GM19023 (cell line): ENCODE measurements around the gene MSI2.

ENCODE experiments used
- ATAC-seq: cut with Tn5 transposase; IDR thresholded peaks from one replicate; pipeline ENCODE4 v1.9.1; 2021; ENCODE audit warnings: mild to moderate bottlenecking, moderate library complexity; ENCODE audit not compliant: unreplicated experiment

The MSI2 gene

DNA sequence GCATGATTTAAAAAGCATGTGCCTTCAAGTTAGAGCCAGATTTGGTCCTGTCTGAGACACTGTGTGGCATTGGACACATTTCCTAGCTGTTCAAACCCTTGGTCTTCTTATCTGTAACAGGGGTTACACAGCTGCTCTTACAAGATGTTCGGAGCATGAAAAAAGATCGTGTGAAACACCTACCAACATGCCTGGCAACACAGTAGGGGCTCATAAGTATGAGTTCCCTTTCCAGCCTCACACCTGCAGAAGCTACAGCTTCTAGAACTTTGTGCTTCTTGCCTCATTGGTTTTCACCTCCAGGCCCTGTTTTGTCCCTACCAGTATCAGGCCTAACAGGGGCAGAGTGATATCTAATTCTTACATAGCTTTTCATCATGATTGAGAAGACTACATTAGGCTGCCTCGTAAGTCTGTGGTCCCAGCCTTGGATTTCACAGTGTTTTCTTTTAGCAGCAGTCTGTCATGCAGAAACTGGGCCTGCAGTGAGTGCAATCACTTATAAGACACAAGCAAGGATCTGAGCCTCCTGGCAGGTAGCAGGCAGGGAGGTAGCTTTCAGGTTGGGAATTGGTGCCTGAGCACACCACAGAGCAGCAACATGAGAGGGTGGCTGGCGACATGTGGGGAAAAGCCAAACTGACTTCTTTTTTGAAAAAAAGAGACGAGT, 410.0 kb downstream of the MSI2 start:
- ATAC-seq, result no peak

DNA sequence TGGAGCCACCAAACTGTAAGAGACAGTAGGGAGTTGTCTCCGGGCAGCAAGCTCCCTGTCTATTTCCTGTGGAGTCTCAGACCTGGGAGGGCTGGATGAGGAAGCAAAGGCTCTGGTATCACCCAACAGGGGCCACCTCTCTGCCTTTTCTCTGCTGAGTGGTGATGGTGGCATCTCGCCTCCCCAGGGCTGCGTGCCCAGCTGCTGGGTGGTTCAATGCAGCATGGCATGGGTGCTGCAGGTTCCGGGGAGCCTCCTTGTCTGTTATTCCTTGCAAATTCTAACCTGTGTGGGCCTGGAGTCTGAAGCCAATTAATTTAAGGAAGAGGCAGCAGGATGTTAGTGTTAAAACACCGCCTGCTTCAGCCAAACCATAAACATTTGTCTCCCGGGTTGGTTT, 410.6 kb downstream of the MSI2 start:
- no peak for ATAC-seq

DNA sequence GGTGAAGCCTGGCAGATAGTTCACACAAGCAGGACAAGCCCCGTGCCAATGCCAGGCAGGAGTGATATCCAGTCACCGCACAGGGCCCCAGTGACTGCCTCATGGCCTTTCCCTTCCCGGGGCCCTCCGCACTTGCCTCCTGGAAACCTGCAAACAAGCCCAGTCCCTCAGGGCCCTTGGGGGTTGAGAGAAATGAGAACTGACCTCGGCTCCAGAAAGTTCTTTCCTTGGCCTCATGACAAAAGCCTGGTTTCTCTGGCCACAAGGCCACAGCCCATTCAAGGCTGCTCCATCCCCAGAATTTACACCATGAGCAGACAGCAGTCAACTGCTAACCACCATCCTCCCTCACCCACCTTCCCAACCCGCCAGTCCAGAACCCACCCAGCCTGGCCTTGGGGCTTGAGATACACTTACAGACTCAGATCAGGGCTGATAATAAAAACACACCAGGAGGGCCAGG, 411.2 kb downstream of the MSI2 start:
- no peak for ATAC-seq

DNA sequence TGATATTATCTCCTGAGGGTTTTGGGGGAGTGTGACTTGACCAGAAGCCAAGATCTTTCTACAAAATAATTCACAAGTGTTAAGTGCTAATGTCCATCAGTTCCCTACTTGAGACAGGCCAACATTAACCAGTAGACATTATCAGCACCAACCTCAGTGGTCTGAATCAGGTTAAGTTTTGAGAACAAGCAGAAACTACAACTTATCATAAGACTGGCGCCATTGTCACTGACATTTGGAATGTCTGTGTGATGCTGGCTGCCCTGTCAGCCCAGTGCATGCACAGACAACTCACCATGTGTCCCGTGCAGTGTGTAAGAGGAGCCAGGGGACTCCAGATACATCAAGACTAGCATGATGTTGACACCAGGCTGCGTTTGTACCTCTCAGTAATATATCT, 412.0 kb downstream of the MSI2 start:
- no peak for ATAC-seq

DNA sequence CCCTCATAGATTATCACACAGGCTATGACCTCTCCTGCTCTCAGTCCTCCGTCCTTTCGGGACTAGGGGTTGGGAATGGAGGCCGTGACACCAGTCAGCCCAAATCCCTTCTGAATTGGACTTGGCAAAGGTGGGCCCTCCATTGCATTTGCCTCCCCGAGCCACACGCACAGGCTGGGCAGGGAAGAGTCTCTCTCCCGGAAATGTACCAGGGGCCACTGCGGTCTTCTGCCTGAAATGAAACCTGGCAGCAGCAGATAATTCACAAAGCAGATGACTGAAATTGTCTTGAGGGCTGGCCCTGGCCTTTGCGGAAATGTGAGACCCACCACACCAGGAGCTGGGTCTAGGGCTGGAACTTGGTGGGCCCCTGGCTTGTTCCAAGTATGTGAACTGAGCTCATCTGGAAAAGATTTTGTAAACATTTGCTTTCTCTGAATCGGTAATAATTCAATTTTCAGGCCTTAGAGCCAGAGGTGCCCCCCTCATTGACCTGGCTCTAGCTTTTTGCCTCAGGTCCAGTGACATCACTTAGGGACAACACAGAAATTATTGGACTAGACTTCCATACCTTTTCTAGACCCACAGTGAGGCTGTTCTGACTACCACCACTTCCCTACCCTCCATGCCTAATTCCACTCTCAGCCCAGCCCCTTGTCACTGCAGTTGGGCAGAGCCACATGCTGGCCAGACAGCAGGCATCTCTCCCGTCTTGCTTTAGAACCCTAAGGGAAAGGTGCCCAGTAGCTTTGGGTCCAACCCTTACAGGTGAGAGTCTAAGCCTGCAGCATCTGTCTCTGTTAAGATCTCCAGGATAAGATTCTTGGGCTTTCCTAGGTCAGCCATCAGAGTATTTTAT, 413.6 kb downstream of the MSI2 start:
- ATAC-seq, result no peak

DNA sequence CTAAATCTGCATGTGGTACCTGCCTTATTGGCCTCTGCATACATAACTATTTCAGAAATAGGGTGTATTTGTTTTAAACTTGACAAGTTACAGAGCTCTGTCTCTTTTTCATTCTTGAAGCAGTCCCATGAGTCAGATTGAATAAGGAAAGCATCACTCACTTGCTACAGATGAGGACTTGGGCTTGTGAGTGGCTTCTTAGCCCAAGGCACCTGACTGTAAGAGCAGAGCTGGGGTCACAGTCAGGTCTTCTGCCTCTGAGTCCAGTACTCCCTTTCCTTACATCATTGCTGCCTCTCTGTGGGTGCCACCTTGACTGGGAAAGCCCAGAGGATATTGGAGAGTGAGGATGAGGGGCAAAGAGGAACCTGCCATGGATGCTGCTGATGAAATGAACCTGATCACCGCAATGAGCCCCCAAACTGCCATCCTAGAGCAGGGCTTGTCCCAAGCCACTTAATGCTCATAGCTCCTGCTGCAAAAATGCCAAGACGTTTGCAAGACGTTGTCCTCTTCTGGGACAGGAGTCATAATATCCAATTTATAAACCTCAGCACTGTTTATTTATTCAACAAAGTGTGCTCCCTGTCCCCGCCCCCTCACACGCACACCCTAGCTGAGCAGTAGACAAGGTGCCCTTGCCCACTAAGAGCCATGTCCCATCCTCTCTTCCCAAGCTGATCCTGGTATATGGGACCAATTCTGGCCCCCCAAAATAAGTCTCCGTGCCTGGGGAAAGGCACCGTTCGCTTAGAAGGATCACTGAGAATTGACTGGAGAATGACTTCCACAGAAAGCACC, 414.6 kb downstream of the MSI2 start:
- no peak for ATAC-seq

DNA sequence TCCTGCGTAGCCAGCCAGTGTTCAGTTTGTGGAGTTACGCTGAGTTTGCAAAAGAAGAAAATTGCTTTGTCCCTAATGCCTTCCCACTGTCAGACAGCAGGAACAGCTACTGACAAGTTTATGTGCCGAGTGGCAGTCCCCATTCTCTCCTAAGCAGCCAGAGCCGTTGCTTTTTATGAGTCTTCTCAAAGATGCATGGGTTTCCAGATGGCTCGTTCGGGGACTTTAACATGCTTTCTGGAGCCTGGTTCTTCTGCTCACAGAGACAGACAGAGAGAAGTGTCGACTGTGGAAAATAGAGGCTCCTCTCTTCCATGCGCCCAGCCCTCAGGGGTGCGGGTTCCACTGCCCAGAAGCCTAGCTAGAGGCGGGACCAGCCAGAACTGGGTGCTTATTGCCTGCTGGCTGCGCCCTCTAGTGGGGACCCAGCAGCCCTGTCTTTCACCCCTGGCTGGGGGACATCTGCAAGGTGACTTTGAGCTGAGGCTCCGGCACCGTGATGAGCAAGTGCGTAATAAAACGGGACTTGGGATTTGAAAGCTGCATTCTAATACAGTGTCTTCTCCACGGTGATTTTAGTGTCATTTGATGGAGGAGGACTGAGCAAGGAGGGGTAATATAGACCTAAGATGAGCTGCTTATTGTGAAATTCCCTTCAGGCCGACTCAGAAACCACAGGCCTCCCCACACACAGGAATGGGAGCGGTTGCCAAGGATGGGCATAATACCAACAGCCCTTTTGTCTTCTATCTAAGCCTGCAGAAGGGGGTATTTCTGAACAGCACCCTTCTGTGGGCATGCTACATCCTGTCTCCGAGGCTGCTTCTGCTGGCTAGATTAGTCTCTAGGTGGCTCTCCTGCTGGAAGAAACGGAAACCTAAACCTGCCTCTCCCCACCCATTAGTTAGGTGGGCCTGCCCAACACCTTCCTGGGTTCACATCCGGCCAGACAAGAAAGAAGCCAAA, 415.6 kb downstream of the MSI2 start:
- ATAC-seq, result peak; percentile 67

DNA sequence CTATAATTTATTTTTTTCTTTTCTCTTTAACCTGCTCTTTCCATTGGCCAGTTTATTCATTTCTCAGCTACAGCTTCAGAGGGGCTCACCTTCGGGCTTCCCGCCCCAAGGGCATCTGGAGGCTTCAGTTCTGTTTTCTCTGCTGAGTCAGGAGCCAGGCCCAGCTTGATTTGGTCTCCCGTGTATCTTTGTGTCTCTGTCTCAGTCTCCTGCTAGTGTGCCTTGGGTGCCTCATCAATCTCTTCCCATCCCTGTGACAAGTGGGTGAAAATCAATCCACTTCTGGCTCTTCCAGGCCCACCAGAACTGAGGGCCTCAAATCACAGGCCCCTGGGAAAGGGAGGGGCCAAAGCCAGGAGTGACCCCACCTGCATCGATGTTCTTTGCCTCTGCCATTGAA, 416.6 kb downstream of the MSI2 start:
- no peak for ATAC-seq

DNA sequence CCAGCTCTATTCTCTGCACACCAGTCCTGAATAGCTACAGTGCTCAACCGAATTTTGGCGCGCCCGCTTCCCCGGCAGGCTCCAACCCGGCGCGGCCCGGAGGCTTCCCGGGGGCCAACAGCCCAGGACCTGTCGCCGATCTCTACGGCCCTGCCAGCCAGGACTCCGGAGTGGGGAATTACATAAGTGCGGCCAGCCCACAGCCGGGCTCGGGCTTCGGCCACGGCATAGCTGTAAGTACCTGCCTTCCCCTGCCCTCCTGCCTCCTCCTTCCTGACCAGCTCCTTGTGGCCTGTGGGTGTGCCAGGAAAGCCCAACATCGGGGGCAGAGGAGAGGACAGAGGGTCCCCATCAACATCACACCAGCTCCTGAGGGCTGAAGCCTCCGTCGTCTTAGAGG, 418.6 kb downstream of the MSI2 start:
- ATAC-seq, result no peak

DNA sequence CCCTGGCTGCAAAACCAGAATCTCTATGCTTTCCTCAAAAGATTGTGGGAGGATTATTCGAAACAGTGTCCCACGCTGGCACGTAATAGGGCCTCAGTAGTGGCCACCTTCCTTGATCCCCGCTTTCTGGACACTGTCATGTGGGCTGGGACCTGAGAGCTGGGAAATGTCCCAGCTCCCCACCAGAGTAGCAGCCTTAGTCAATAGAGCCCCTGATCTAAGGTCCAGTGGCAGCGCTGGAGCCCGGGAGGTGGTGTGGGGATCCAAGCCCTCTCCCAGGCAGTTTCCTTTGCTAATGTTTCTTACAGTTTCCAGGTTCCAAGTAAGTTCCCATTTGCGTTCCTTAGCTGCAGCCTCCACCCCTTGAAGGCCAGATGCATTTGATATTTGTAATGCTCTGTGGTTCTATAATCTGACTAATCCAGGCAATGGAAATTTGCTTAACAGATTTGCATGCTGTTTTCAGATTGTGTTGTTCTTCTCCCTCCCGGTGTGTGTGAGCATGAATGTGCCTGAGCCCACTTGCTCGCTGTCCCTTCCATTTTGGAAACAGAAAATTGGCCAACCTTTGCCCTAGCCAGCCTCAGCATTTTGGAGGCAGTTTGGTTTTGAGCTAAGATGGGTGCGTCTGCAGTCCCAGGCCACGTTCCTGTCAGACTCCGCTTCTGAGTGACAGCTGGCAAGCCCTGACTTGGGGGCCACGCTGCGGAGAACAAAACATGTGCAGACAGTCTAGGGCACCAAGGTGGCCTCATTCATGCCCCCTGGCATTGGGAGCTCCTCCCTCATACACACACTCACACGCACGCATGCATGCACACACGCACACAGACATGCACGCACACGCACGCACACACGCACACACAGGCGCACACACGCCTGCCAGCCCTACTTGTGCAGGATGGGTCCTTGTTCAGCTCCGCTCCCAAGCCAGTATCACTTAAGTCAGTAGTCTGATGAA, 419.4 kb downstream of the MSI2 start:
- ATAC-seq, result no peak

DNA sequence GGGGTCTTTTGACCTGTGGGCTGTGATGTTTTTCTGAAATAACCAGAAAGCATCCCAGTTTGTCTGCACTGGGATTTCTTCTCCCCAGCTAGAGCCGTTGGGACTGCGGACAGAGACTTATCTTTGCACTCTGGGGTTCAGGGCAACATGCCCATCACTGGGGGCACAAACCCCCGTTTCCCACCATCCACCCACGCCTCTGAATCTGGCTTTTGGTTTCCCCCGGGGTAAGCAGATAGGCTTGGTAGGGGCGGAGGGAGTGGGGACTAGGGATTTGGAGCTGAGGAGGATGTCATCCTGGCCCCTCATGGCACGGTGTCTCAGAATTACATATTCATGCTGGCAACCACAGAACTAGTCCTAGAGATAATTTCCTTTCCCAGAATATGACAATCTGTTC, 420.2 kb downstream of the MSI2 start:
- no peak for ATAC-seq

DNA sequence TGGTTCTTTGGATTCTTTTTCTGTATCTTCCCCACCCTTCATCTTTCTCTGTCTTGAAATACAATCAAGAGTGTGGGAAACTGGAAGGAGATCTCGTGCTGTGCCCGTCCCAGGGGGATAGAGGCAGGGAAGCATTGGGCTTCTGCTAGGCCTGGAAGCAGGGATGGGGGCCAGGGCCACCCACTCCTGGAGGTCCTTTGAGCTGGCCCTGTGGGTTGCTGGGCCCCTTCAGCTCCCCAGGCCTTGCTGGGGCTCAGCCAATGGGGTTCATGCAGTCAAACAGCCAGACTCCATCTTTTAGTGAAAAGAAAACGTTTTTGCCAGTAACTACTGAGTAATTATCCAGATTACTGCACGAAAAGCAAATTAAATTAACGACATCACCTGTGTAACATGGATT, 421.0 kb downstream of the MSI2 start:
- ATAC-seq, result no peak

DNA sequence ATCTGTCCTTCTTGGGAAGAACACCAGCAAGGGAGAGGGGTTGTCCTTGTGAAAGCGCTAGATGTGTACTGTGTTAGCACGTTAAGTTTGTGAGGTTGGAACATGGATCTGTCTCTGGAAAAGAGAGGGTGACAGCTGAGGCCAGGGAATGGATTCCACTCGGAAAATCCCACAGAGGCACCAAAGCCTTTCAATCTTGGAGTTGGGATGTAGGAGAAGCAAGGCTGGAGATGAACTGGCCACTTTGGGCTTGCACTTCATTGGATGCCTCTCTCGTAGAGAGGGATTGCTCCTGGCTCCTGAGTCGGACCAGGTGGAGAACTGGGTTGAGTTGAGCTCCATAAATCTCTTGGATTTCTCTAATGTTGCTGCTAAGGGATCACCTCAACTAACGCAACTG, 421.5 kb downstream of the MSI2 start:
- no peak for ATAC-seq

DNA sequence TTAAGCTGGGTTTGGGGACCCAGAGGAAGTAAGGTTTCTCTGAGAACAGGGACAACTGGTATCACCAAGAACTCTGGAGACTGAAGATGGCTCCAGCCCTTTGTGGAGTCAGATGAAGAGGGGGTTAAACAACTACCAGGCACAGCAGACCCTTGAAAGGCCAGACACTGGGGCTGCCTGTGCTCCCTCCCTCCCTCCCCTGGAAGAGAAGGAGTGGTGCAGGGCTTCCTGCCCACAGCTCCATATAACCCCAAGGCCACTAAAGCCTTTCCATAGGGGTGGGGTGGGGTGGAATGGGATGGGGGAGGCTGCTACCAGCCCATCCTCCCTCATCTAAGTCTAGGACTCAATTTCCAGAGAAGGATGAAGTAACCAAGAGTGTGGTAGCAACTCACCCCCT, 422.1 kb downstream of the MSI2 start:
- no peak for ATAC-seq

DNA sequence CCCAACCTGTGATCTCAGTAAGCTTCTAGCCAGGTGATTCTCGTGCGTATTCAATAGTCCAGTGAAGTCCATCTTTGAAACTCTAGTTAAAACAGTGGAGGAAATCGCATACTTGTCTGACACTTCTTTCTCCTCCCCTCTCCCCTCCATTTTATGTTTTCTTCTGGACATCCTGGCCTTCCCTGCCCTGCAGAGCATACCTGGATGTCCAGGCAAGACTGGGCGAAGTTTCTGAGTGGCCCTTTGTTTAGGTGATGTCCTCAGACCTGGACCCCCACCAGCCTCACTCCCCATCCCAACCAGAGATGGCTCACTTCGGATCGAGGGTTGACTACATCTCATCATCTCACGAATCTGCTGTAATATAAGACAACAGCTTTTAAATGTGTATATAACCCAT, 423.0 kb downstream of the MSI2 start:
- ATAC-seq, result no peak

DNA sequence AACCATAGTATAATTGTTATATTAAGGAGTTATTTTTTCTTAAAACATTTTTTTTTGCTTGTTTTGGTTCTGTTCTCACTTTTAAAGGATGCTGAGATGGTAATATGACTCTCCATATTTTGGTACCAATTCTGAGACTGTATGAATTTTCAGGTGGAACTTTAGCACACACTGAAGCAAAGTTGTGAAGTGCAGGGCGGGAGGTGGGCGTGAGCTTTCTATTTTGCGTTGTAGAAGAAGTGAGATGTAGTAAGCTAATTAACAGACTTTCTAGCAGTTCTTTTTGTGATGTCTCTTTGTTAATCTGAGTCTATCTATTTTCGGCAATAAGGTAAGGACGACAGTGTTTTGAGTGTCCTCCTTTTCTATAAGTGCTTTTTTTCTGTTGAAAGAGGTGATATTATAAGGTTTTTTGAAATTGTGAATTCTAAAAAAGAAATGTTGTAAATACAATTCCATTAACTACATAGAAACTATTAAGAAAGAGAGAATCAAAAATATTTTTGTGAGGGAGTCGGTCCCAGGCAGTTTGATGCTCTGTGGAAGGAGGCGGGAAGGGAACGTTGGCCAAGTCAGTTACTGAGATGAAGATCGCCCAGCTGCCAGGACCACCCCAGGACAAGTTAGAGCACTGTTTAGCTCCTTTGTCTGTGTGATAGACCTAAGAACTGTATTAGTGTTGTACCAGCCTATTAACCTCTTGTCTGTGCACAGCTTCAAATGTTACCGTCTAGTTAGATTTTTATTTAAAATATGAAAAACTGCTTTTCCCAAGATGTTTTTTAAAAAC, 423.8 kb downstream of the MSI2 start:
- no peak for ATAC-seq

DNA sequence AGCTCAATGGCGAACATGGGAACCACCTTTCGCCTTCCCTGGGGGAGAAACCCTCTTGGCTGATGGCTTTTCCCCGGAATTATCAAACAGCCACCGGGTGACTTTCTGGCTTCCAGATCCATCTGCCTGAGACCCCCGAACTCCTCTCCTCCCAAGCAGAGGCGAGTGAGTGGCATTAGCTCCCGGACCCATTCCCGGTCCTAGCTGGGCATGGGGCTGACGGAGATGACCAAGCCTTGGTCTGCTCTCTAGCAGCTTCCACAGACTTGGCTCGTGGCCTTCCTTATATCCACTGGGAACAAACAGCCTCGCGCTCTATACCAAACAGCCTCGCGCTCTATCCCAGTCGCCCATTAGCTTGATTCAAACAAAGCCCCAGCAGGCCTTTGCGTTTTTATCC, 426.4 kb downstream of the MSI2 start:
- ATAC-seq, result no peak

DNA sequence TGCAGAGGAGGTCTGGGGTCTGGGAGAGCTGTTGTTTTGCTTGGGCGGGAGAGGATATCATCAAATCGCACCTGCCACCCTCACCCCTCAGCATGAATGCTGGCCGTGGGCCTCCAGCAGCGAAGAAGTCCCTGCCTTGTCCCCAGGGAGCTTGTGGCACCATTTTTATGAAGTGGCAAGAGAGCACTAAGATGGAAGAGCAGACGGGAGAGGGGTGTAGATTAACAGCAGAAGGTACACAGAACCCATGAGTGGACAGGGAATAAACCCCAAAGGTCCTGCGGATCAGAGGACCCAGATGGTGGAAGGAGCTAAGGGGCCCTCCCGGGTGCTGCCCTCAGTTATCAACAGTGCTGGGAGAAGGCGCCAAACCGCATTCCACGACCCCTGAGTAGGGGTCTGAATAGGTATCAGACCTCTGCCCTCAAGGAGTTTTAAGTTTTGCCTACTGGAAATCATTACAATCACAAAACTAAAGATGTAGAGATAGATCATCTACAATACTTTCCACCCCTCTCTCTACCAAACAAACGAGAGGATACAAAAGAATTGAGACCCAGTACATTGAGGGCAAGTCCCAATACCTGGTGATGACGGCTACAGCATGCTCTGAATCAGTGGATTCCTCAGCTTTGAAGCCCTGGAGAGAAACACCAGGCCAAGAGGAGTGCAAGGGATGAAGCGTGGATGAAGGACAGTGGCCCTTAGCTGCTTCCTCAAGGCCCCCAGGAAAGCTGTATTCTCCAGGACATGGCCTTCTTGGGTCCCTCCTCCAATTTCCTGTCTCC, 428.6 kb downstream of the MSI2 start:
- ATAC-seq, result no peak
